HEK293T (cell line): Measurements from ENCODE around the gene TMEM26.

Experiments used
- CTCF ChIA-PET: fragments of 350-600 bp; formaldehyde crosslinking; extraction: SDS; loops from one replicate; lab custom pipeline; 2021; ENCODE audit warnings: antibody characterized with exemption, inconsistent platforms; lab: Yijun Ruan, JAX
- POLR2A ChIA-PET: fragments of 350-600 bp; formaldehyde crosslinking; extraction: SDS; loops from one replicate; lab custom pipeline; 2020; ENCODE audit warnings: antibody characterized with exemption, inconsistent platforms; lab: Yijun Ruan, JAX
- DNase-seq: peaks from one replicate; pipeline ENCODE4 v3.0.0; 2012; ENCODE audit warnings: mixed read lengths; ENCODE audit errors: extremely low spot score
- ARNT ChIP-seq: fragments of 450-650 bp; IDR thresholded peaks from 2 replicates; pipeline ENCODE4 v1.6.1; 2017; ENCODE audit warnings: mild to moderate bottlenecking
- BHLHE40 ChIP-seq: fragments of 450-650 bp; IDR thresholded peaks from 2 replicates; pipeline ENCODE4 v1.6.1; 2016; ENCODE audit warnings: mild to moderate bottlenecking, moderate library complexity, borderline replicate concordance
- CTBP1 ChIP-seq: fragments of 450-650 bp; IDR thresholded peaks from 2 replicates; pipeline ENCODE4 v1.6.1; 2016; ENCODE audit warnings: borderline replicate concordance
- FOXA1 ChIP-seq: fragments of 450-650 bp; IDR thresholded peaks from 2 replicates; pipeline ENCODE4 v1.6.1; 2016; ENCODE audit warnings: mild to moderate bottlenecking
- FOXK2 ChIP-seq: fragments of 450-650 bp; IDR thresholded peaks from 2 replicates; pipeline ENCODE4 v1.6.1; 2016; ENCODE audit warnings: mild to moderate bottlenecking
- FOXM1 ChIP-seq: fragments of 450-650 bp; IDR thresholded peaks from 2 replicates; pipeline ENCODE4 v1.6.1; 2017; ENCODE audit warnings: mild to moderate bottlenecking, borderline replicate concordance
- HDGF ChIP-seq: fragments of 450-650 bp; IDR thresholded peaks from 2 replicates; pipeline ENCODE4 v1.6.1; 2017; ENCODE audit warnings: antibody characterized with exemption, borderline replicate concordance
- L3MBTL2 ChIP-seq: fragments of 450-650 bp; conservative IDR thresholded peaks from 2 replicates; pipeline ENCODE4 v1.6.1; 2016; ENCODE audit warnings: mild to moderate bottlenecking
- LEF1 ChIP-seq: fragments of 450-650 bp; IDR thresholded peaks from 2 replicates; pipeline ENCODE4 v1.6.1; 2017; ENCODE audit warnings: mild to moderate bottlenecking, borderline replicate concordance
- NFRKB ChIP-seq: fragments of 450-650 bp; IDR thresholded peaks from 2 replicates; pipeline ENCODE4 v1.6.1; 2016; ENCODE audit warnings: mild to moderate bottlenecking, moderate library complexity
- SP1 ChIP-seq: fragments of 450-650 bp; IDR thresholded peaks from 2 replicates; pipeline ENCODE4 v1.6.1; 2017
- SUZ12 ChIP-seq: fragments of 450-650 bp; IDR thresholded peaks from 2 replicates; pipeline ENCODE4 v1.6.1; 2016; ENCODE audit warnings: mild to moderate bottlenecking
- TARDBP ChIP-seq: fragments of 450-650 bp; IDR thresholded peaks from 2 replicates; pipeline ENCODE4 v1.6.1; 2016
- ZNF384 ChIP-seq: fragments of 450-650 bp; IDR thresholded peaks from 2 replicates; pipeline ENCODE4 v1.6.1; 2016
- TF ChIP-seq, protein P1 (sequence below): fragments of 450-650 bp; IDR thresholded peaks from 2 replicates; pipeline ENCODE4 v1.6.1; 2016

Gene TMEM26

DNA sequence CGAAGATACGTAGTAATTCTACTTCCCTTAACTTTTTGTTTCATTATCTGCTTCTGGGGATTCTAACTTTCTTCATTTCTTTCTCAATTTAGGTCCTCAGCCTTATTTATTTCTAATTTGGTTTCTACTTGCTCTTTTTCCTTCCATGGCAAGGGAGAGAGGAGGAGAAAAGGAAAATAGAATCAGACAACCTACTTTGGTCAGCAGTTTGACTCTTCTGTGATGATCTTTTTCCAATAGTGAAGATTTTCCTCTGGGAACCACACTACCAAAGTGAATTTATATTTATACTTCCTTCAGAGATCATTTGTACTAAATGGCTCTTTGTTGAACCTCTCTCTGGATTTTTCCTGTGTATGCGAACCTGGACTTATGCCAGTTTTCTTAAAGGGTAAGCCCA is 90.2 kb downstream of the TMEM26 start:
- no peak for TF ChIP-seq ZNF384
- no peak for TF ChIP-seq ARNT
- no peak for TF ChIP-seq LEF1
- no peak for TF ChIP-seq L3MBTL2
- no peak for TF ChIP-seq TARDBP
- no peak for TF ChIP-seq FOXM1
- TF ChIP-seq FOXK2 = no peak
- TF ChIP-seq, protein P1, sequence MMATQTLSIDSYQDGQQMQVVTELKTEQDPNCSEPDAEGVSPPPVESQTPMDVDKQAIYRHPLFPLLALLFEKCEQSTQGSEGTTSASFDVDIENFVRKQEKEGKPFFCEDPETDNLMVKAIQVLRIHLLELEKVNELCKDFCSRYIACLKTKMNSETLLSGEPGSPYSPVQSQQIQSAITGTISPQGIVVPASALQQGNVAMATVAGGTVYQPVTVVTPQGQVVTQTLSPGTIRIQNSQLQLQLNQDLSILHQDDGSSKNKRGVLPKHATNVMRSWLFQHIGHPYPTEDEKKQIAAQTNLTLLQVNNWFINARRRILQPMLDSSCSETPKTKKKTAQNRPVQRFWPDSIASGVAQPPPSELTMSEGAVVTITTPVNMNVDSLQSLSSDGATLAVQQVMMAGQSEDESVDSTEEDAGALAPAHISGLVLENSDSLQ = no peak
- TF ChIP-seq HDGF = no peak
- TF ChIP-seq BHLHE40 = no peak
- DNase-seq = no peak
- ChIA-PET CTCF (no interaction called here), POLR2A (no interaction called here)

DNA sequence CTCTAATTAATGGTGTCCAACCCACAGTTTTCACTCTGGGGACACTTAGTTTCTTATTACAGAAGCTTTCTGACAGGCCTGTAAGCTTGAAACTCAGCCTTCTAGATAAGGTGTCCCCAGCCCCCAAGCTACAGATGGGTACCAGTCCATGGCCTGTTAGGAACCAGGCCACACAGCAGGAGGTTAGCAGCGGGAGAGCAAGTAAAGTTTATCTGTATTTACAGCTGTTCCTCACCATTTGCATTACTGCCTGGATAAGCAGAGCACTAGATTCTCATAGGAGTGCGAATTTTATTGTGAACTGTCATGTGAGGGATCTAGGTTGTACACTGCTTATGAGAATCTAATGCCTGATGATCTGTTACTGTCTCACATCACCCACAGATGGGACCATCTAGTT is 93.7 kb downstream of the TMEM26 start:
- TF ChIP-seq L3MBTL2 (no peak), HDGF (no peak), NFRKB (no peak), FOXK2 (no peak), ARNT (no peak), FOXA1 (no peak), LEF1 (no peak), SUZ12 (no peak), BHLHE40 (no peak), TARDBP (no peak), CTBP1 (no peak), FOXM1 (no peak), SP1 (no peak), ZNF384 (no peak)
- TF ChIP-seq, protein P1 = no peak
- ChIA-PET POLR2A (no interaction called here), CTCF (no interaction called here)
- no peak for DNase-seq

DNA sequence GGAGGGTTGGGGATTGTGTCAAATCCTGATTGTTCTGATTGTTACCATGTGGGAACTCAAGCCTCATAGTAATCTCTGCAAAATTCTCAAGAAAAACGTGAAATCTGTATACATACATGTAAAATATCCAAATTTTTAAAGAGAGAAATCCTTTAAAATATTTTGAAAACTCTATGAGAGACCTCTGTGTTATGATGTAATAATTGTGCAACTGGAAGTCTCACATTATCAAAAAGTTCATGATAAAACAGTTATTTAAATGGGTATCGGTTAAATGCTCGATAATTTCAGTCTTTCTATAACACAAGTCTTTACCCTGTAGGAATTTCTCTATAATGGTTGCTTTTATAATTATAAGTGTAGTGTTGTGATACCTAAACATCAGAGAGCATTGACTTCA is 95.5 kb downstream of the TMEM26 start:
- POLR2A ChIA-PET = no interaction called here
- CTCF ChIA-PET = no interaction called here
- DNase-seq = no peak
- no peak for TF ChIP-seq TARDBP
- TF ChIP-seq HDGF = no peak
